HEK293 (cell line): Measurements from ENCODE around the gene LIMA1.

Source experiments
- ZFP3 ChIP-seq: fragments of 450-650 bp; formaldehyde crosslinking; IDR thresholded peaks from 2 replicates; pipeline ENCODE4 v1.5.1; 2016; ENCODE audit warnings: low read depth, missing biosample characterization, missing genetic modification characterization
- ZNF138 ChIP-seq: fragments of 450-650 bp; formaldehyde crosslinking; IDR thresholded peaks from 2 replicates; pipeline ENCODE4 v1.5.1; 2016; ENCODE audit warnings: missing biosample characterization, missing genetic modification characterization, borderline replicate concordance
- TF ChIP-seq, protein P1 (sequence below): fragments of 450-650 bp; formaldehyde crosslinking; IDR thresholded peaks from 2 replicates; pipeline ENCODE4 v1.5.1; 2017; ENCODE audit warnings: missing biosample characterization, missing genetic modification characterization
- TF ChIP-seq, protein P2 (sequence below): fragments of 450-650 bp; formaldehyde crosslinking; IDR thresholded peaks from 2 replicates; pipeline ENCODE4 v1.5.1; 2016; ENCODE audit warnings: missing biosample characterization, missing genetic modification characterization
- TF ChIP-seq, protein P3 (sequence below): fragments of 450-650 bp; formaldehyde crosslinking; IDR thresholded peaks from 2 replicates; pipeline ENCODE4 v1.5.1; 2016; ENCODE audit warnings: missing biosample characterization, missing genetic modification characterization

DNA sequence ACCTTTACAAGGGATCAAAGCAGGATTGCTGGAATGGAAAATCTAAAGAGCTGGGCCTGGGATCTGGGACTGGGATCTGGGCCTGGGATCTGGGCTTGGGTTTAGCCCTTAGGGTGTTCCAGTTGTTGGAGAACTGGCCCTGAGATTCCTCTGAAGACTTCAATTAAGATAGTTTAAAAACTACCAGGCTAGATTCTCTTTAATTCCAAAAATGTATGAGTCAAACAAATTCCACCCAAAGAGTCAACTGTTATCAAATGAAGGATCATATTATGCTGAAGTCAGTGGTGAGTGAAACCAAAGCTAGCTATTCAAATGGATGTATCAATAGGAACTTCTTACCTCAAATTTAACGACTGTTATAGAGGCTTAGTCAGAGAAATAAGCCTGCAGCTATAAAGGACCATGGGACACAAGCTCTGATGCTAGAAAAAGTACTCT, 40.5 kb downstream of the LIMA1 start:
- TF ChIP-seq ZNF138 (tag by site-specific recombination): no peak
- TF ChIP-seq, protein P1, sequence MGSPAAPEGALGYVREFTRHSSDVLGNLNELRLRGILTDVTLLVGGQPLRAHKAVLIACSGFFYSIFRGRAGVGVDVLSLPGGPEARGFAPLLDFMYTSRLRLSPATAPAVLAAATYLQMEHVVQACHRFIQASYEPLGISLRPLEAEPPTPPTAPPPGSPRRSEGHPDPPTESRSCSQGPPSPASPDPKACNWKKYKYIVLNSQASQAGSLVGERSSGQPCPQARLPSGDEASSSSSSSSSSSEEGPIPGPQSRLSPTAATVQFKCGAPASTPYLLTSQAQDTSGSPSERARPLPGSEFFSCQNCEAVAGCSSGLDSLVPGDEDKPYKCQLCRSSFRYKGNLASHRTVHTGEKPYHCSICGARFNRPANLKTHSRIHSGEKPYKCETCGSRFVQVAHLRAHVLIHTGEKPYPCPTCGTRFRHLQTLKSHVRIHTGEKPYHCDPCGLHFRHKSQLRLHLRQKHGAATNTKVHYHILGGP (tag by site-specific recombination): no peak
- no peak for TF ChIP-seq ZFP3 (tag by site-specific recombination)
- TF ChIP-seq, protein P2, sequence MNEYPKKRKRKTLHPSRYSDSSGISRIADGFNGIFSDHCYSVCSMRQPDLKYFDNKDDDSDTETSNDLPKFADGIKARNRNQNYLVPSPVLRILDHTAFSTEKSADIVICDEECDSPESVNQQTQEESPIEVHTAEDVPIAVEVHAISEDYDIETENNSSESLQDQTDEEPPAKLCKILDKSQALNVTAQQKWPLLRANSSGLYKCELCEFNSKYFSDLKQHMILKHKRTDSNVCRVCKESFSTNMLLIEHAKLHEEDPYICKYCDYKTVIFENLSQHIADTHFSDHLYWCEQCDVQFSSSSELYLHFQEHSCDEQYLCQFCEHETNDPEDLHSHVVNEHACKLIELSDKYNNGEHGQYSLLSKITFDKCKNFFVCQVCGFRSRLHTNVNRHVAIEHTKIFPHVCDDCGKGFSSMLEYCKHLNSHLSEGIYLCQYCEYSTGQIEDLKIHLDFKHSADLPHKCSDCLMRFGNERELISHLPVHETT: no peak
- TF ChIP-seq, protein P3, sequence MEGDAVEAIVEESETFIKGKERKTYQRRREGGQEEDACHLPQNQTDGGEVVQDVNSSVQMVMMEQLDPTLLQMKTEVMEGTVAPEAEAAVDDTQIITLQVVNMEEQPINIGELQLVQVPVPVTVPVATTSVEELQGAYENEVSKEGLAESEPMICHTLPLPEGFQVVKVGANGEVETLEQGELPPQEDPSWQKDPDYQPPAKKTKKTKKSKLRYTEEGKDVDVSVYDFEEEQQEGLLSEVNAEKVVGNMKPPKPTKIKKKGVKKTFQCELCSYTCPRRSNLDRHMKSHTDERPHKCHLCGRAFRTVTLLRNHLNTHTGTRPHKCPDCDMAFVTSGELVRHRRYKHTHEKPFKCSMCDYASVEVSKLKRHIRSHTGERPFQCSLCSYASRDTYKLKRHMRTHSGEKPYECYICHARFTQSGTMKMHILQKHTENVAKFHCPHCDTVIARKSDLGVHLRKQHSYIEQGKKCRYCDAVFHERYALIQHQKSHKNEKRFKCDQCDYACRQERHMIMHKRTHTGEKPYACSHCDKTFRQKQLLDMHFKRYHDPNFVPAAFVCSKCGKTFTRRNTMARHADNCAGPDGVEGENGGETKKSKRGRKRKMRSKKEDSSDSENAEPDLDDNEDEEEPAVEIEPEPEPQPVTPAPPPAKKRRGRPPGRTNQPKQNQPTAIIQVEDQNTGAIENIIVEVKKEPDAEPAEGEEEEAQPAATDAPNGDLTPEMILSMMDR (tag by site-specific recombination): no peak
